NCI-H345 treated with DMSO at 0.1 percent for 48 hours (cell line): ENCODE data around the gene IPO9.
"Not testable (repeated sequence)": the region's sequence is repeated elsewhere in the genome, so short reads cannot be mapped to it uniquely, and the experiment has no call there.

Source experiments
- DNase-seq: peaks from one replicate; lab custom pipeline; 2025; ENCODE audit not compliant: unreplicated experiment; lab: John Stamatoyannopoulos, UW

IPO9 gene

GRCh38 chr1:201845331-201846083, 16.6 kb downstream of the IPO9 start:
- no peak for DNase-seq

- DNase-seq, result no peak
Observed at GRCh38 chr1:201847150-201847549, 18.2 kb downstream of the IPO9 start.

GRCh38 chr1:201848230-201848629, 19.3 kb downstream of the IPO9 start:
- no peak for DNase-seq

- DNase-seq, result no peak
Observed at GRCh38 chr1:201849372-201850052, 20.6 kb downstream of the IPO9 start.

- DNase-seq, result no peak
Observed at GRCh38 chr1:201850053-201850397, 21.1 kb downstream of the IPO9 start.

GRCh38 chr1:201851949-201852348, 23.0 kb downstream of the IPO9 start:
- DNase-seq, result no peak

- DNase-seq, result not testable (repeated sequence)
Observed at GRCh38 chr1:201856722-201857121, 27.8 kb downstream of the IPO9 start.

GRCh38 chr1:201859424-201859823, 30.5 kb downstream of the IPO9 start:
- no peak for DNase-seq

GRCh38 chr1:201861448-201861847, 32.5 kb downstream of the IPO9 start:
- DNase-seq, result no peak

- no peak for DNase-seq
Observed at GRCh38 chr1:201870397-201870796, 41.4 kb downstream of the IPO9 start.

GRCh38 chr1:201874672-201875071, 45.7 kb downstream of the IPO9 start:
- DNase-seq, result no peak

- DNase-seq, result no peak
Observed at GRCh38 chr1:201876148-201876818, 47.3 kb downstream of the IPO9 start.

GRCh38 chr1:201877877-201878401, 49.0 kb downstream of the IPO9 start:
- DNase-seq, result peak; percentile 18

GRCh38 chr1:201880928-201881571, 52.1 kb downstream of the IPO9 start:
- no peak for DNase-seq

- no peak for DNase-seq
Observed at GRCh38 chr1:201881617-201882016, 52.7 kb downstream of the IPO9 start.

GRCh38 chr1:201882665-201883132, 53.7 kb downstream of the IPO9 start:
- no peak for DNase-seq

GRCh38 chr1:201883266-201883665, 54.3 kb downstream of the IPO9 start:
- DNase-seq, result no peak

- DNase-seq, result no peak
Observed at GRCh38 chr1:201883786-201884185, 54.8 kb downstream of the IPO9 start.

- DNase-seq, result no peak
Observed at GRCh38 chr1:201884425-201884824, 55.5 kb downstream of the IPO9 start.

- DNase-seq, result no peak
Observed at GRCh38 chr1:201885531-201886075, 56.6 kb downstream of the IPO9 start.
